Measurements from ENCODE around the gene AVPI1.

Gene AVPI1

GRCh38 chr10:97686962-97687784 lies at the start of gene AVPI1:
TSS of gene AVPI1 (minus strand) at chr10:97687241. CDS start at chr10:97679905, 7,336 bp downstream.
- peak; percentile 69 for DNase-seq (ENCODE audit: low read depth)
- TF ChIP-seq CTCF (IDR thresholded peaks at IDR 0.05; ENCODE audit: low read depth, low read length, missing control alignments), result no peak
- peak within 1 kb of the TSS; percentile 68 for H3K4me3 ChIP-seq (ENCODE audit: low read depth, low read length)

- DNase-seq (ENCODE audit: low read depth), result no peak
- no peak for TF ChIP-seq CTCF (IDR thresholded peaks at IDR 0.05; ENCODE audit: low read depth, low read length, missing control alignments)
- peak overlapping the region; percentile 97 for H3K4me3 ChIP-seq (ENCODE audit: low read depth, low read length)
Observed at GRCh38 chr10:97736403-97736901, 49.4 kb upstream of the AVPI1 start.

- no peak overlapping the region for H3K4me3 ChIP-seq (ENCODE audit: low read depth, low read length)
- no peak for TF ChIP-seq CTCF (IDR thresholded peaks at IDR 0.05; ENCODE audit: low read depth, low read length, missing control alignments)
- DNase-seq (ENCODE audit: low read depth), result no peak
Observed at GRCh38 chr10:97734021-97734420, 47.0 kb upstream of the AVPI1 start.

- H3K4me3 ChIP-seq (ENCODE audit: low read depth, low read length), result no peak overlapping the region
- no peak for DNase-seq (ENCODE audit: low read depth)
- no peak for TF ChIP-seq CTCF (IDR thresholded peaks at IDR 0.05; ENCODE audit: low read depth, low read length, missing control alignments)
Observed at GRCh38 chr10:97733256-97733655, 46.2 kb upstream of the AVPI1 start.

- no peak for TF ChIP-seq CTCF (IDR thresholded peaks at IDR 0.05; ENCODE audit: low read depth, low read length, missing control alignments)
- DNase-seq (ENCODE audit: low read depth), result no peak
- no peak overlapping the region for H3K4me3 ChIP-seq (ENCODE audit: low read depth, low read length)
Observed at GRCh38 chr10:97732052-97732359, 45.0 kb upstream of the AVPI1 start.

- TF ChIP-seq CTCF (IDR thresholded peaks at IDR 0.05; ENCODE audit: low read depth, low read length, missing control alignments), result peak; percentile 86
- DNase-seq (ENCODE audit: low read depth), result no peak
- H3K4me3 ChIP-seq (ENCODE audit: low read depth, low read length), result no peak overlapping the region
Observed at GRCh38 chr10:97731346-97732051, 44.5 kb upstream of the AVPI1 start.

Measured in GM12864 (cell line).